Measurements from ENCODE around the gene TTLL4.

DNA sequence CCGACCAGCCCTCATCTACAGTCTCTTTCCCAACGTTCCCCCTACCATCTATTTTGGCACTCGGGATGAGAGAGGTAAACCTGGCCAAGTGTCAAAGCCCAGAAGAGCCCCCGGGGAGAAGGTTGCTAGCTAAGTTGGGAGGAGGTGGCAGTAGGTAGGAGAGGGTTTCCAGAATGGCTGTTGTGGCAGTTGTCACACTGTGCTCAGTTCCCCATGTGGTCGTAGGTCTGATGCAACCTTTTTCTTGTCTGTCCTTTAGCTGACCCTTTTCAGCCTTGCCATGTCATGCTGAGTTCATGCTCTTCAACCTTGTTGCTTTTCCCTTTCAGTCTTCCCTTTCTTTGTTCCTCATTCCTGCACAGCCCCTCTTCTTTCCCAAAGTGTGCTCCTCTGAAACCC lies 34.5 kb downstream of the TTLL4 start:
- TF ChIP-seq, protein P1, sequence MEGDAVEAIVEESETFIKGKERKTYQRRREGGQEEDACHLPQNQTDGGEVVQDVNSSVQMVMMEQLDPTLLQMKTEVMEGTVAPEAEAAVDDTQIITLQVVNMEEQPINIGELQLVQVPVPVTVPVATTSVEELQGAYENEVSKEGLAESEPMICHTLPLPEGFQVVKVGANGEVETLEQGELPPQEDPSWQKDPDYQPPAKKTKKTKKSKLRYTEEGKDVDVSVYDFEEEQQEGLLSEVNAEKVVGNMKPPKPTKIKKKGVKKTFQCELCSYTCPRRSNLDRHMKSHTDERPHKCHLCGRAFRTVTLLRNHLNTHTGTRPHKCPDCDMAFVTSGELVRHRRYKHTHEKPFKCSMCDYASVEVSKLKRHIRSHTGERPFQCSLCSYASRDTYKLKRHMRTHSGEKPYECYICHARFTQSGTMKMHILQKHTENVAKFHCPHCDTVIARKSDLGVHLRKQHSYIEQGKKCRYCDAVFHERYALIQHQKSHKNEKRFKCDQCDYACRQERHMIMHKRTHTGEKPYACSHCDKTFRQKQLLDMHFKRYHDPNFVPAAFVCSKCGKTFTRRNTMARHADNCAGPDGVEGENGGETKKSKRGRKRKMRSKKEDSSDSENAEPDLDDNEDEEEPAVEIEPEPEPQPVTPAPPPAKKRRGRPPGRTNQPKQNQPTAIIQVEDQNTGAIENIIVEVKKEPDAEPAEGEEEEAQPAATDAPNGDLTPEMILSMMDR (IDR thresholded peaks at IDR 0.05; ENCODE audit: low read depth, low read length, poor library complexity, severe bottlenecking): no peak
- TF ChIP-seq EZH2phosphoT487 (IDR thresholded peaks at IDR 0.05; ENCODE audit: borderline replicate concordance, low read length): no peak
